ENCODE measurements around the gene G3BP2. TPM values are rescaled to one million over a fixed set of nuclear protein-coding genes. Genes with fewer than 3 reads are reported as not detected.
"Not testable (repeated sequence)": the region's sequence is repeated elsewhere in the genome, so short reads cannot be mapped to it uniquely, and the experiment has no call there.

The G3BP2 gene
- total RNA-seq, 1 experiment from 2014 or later, result 115 TPM

GRCh38 chr4:75685546-75686189 is 12.5 kb upstream of the G3BP2 start:
- DNase-seq (ENCODE audit: low read depth), result no peak

- no peak for DNase-seq (ENCODE audit: low read depth)
Measured at GRCh38 chr4:75683482-75684155, 10.4 kb upstream of the G3BP2 start.

GRCh38 chr4:75679876-75680575 is 6.8 kb upstream of the G3BP2 start:
- no peak for DNase-seq (ENCODE audit: low read depth)

DNA sequence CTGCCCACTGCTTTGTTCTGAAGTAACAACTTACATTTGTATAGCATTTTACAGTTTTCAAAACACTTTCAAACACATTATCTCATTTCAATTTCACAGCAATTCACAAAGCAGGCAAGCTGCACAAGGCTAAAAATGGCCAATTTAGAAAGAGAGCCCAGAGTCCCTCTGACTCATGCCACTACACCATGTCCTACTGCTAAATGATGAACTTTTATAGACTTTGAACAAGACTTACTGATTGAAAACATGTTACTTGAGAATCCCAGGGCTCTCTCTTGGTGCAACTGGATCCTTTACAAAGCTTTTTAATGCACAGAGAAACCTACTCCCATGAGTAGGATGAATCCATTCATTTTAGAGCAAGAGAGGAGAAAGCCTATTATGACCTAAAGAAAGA is 5.8 kb upstream of the G3BP2 start:
- no peak for DNase-seq (ENCODE audit: low read depth)

DNA sequence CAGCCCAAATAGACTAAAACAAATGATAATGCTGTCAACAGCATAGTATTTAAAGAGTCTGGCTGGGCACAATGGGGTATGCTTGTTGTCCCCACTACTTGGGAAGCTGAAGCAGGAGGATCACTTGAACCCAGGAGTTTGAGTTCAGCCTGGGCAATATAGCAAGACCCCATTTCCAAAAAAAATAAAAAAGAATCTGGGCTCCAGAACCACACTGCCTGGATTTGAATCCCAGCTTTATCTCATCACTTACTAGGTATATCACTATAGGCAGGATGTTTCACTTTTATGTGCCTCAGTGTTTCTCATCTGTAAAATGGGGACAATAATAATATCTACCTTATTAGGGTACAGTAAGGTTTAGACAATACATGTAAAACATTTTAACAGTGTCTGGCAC is 5.3 kb upstream of the G3BP2 start:
- no peak for DNase-seq (ENCODE audit: low read depth)

- DNase-seq (ENCODE audit: low read depth), result no peak
Measured at GRCh38 chr4:75675004-75675531, 1.9 kb upstream of the G3BP2 start.

DNA sequence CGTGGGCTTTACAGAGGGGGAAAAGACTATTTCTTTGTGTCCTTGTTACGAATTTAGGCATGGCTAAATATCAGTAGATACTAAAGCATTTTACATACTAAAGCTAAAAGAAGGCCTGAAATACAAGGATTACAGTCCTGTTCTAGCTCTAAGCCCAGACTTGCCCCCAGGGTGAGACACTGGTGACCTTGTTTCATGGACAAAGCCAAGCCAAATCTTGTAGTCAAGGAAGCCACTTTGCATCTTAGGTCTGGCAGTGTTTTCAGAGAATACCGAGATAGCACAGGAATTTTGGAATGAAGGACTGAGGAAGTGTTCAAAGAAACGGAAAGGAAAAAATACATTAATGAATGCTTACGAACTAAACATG is 733 bp upstream of the G3BP2 start:
- no peak for DNase-seq (ENCODE audit: low read depth)

DNA sequence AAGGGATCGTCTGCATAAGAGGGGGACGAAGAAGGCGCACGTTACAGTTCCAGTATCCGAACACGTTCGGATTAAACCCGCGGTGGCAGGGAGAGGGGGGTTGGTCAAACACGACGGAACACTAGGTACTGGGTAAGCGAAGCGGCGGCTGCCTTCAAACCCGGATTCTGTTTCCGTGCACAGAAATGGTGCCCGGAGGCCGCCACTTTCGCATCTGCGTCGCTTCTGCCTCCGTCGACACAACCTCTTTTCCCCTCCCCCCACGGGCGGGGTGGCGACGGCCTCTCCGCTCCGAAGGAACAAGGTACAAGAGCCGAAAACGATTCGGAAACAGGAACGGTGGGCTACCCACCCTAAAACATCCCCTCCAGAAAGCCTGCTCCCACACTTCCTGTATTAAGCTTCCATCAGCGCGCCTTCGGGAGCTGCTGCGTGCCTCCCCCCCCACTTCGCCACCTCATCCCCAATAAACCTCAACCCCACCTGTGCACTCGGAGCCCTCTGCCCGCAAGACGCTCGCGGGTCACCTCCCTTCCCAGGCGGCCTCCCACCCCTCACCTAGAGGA is 667 bp downstream of the G3BP2 start:
- DNase-seq (ENCODE audit: low read depth), result peak; percentile 62

DNA sequence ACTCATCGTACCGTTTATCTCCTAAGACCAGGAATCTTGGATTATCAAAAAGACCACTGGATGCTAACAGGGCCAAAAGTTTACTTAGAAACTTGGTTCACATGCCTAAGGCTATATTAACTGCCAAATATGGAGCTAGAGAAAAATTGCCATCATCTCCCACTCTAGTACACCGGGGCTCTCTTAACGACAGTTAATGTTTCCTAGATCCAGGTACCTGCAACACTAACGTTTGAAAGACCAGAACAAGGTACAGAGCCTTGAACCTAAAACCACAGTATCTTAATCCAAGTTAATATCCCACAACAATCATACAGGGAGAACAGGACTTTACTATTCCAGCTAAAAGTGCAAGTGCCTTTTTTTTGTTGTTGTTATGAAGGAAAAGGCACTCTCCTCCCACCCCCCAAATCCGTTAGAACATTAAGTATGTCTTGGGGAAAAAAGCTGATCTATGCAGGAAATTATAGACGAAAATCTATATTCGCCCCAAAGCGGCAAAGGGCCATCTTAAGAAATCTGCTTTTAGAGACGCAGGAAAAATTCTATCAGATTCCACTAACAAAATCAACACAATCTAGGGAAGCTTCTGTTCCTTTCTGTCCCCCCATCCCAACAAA is 1.3 kb downstream of the G3BP2 start:
- no peak for DNase-seq (ENCODE audit: low read depth)

DNA sequence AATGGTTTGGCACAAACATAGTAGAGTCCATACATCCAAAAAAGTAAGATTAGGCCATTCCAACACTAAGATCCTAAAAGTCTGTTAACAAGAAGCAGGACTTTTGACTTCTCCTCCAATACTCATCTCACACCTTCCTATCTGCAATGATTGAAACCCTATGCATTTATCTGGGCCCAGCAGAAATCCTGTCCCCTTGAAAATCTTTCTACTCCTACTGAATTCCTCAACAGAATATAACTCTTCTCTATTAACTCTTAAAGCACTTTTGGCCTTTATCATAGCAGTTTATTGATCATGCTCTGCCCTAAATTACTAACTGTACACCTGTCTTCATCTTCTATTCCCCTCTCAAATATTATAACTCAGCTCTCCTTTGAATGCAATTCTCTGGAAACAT is 4.6 kb downstream of the G3BP2 start:
- DNase-seq (ENCODE audit: low read depth), result no peak

GRCh38 chr4:75667636-75668035 is 5.6 kb downstream of the G3BP2 start:
- not testable (repeated sequence) for DNase-seq (ENCODE audit: low read depth)

GRCh38 chr4:75666299-75666698 is 6.9 kb downstream of the G3BP2 start:
- DNase-seq (ENCODE audit: low read depth), result no peak

GRCh38 chr4:75664604-75665003 is 8.6 kb downstream of the G3BP2 start:
- not testable (repeated sequence) for DNase-seq (ENCODE audit: low read depth)

- no peak for DNase-seq (ENCODE audit: low read depth)
Measured at GRCh38 chr4:75662626-75663025, 10.6 kb downstream of the G3BP2 start.

GRCh38 chr4:75660491-75660890 is 12.7 kb downstream of the G3BP2 start:
- DNase-seq (ENCODE audit: low read depth), result no peak

DNA sequence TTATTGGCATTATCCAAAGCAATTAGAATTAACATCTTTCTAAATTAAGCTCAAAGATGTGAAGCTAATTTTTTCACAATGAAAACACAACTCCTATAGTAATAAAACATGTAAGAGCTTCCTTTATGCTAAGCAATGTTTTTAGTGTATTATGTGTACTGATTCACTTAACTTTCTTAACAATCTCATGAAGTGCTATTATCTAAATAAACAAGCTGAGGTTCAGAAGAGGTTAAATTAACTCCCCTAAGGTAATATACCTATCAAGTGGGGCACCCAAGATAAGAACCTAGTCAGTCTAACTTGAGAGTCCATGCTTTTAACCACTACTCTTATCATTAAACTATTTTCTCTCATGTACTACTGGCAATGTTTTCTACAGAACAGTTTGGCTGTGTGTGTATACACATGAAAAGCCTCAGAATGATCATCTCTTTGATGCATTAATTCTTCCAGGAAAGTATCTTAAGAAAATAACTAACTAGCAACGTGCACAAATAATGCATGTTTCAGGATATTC is 13.6 kb downstream of the G3BP2 start:
- DNase-seq (ENCODE audit: low read depth), result no peak

- no peak for DNase-seq (ENCODE audit: low read depth)
Measured at GRCh38 chr4:75658876-75659275, 14.3 kb downstream of the G3BP2 start.

GRCh38 chr4:75655562-75655961 is 17.6 kb downstream of the G3BP2 start:
- no peak for DNase-seq (ENCODE audit: low read depth)

- no peak for DNase-seq (ENCODE audit: low read depth)
Measured at GRCh38 chr4:75654905-75655304, 18.3 kb downstream of the G3BP2 start.

- peak; percentile 44 for DNase-seq (ENCODE audit: low read depth)
Measured at GRCh38 chr4:75653845-75654503, 19.2 kb downstream of the G3BP2 start.

DNA sequence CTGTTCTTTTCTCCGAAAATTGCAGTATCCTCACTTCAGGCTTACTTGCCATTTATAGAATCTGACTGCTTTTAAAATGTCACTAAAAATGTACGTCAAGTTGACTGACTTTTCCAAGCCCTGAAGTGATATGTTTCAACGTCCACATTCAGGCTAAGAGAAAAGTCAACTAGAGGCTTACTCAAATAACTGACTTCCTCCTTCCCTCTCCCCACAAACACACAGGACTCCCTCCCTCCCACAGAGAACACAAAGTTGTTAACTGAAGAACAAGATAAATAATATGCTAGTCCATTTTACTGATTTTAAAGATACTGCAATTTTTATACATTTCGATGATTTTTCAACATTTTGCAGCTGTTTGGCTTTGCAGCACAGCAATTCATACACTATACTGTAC is 29.1 kb downstream of the G3BP2 start:
- no peak for DNase-seq (ENCODE audit: low read depth)
